ENCODE measurements around the gene PTPRG.

The PTPRG gene

DNA sequence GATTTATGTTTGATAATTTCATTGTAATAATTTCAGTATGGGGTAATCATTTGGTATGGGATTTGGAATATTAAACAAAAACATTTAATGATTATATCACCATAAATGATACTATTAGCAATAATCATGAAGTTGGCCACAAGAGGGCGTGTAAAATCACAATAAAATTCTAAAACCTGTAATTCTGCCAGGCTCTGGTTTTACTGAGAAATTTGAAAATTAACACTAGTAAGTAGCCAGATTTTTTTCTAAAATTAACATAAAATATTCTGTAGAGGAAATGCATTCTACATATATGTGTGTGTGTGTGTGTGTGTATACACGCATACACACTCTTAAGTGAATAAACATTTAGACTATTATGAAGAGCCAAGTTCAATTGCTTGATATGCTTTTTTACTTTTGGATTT is 771.5 kb downstream of the PTPRG start:
- DNase-seq: no peak

DNA sequence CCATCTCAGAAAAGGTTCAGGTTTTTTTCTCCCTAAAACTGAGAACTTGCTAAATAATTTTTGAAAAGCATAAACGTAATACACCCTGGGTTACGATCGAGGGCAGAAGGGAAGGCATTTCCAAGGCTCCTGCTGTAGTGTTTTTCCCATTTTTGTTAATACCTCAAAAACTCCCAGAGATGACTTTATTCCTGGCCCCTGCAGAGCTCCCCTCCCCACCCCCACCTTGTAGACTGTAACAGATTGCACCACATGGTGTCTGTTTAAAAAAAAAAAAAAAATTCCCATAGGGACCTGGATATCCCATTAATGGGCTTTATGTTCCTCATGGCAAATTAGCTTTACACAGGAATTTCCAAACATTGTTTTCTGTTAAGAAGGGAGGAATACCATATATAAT is 773.8 kb downstream of the PTPRG start:
- DNase-seq: no peak

- no peak for DNase-seq
Observed at GRCh38 chr3:62343755-62344154, 782.4 kb downstream of the PTPRG start.
